RWPE2 (cell line): ENCODE results near the gene ZNF804A.

Experiments used
- ATAC-seq: fragments of 200-7000 bp; cut with Tn5 transposase; 3 replicates; pipeline ENCODE4 v1.9.1; 2021; ENCODE audit warnings: low read depth
- DNase-seq: peaks from one replicate; pipeline ENCODE4 v3.0.0-alpha.2; 2020; ENCODE audit warnings: low spot score
- H3K27ac ChIP-seq: fragments of 450-650 bp; 2 replicates; pipeline ENCODE4 v1.5.1; 2017; ENCODE audit warnings: mild to moderate bottlenecking; ENCODE audit not compliant: poor library complexity, severe bottlenecking
- H3K27me3 ChIP-seq: fragments of 250-450 bp; sonication (Bioruptor Pico); 2 replicates; pipeline ENCODE4 v1.5.1; 2021; ENCODE audit warnings: mild to moderate bottlenecking, moderate library complexity; ENCODE audit not compliant: insufficient read depth, poor library complexity, severe bottlenecking
- H3K36me3 ChIP-seq: fragments of 250-450 bp; sonication (Bioruptor Pico); 2 replicates; pipeline ENCODE4 v1.5.1; 2020; ENCODE audit warnings: low read depth, mild to moderate bottlenecking, moderate library complexity
- H3K4me1 ChIP-seq: fragments of 250-450 bp; sonication (Bioruptor Pico); 2 replicates; pipeline ENCODE4 v1.5.1; 2021; ENCODE audit warnings: mild to moderate bottlenecking, moderate library complexity; ENCODE audit not compliant: insufficient read depth, poor library complexity, severe bottlenecking
- H3K4me3 ChIP-seq: fragments of 250-450 bp; sonication (Bioruptor Pico); 2 replicates; pipeline ENCODE4 v1.5.1; 2021; ENCODE audit warnings: mild to moderate bottlenecking, moderate library complexity; ENCODE audit not compliant: severe bottlenecking
- H3K9me3 ChIP-seq: fragments of 250-450 bp; sonication (Bioruptor Pico); 2 replicates; pipeline ENCODE4 v1.5.1; 2021; ENCODE audit warnings: mild to moderate bottlenecking, moderate library complexity; ENCODE audit not compliant: severe bottlenecking
- TF ChIP-seq, protein P1 (sequence below): fragments of 450-650 bp; IDR thresholded peaks from one replicate; pipeline ENCODE4 v1.5.1; 2017; ENCODE audit warnings: mild to moderate bottlenecking, moderate library complexity; ENCODE audit not compliant: poor library complexity, severe bottlenecking

ZNF804A gene

GRCh38 chr2:184556639-184557038 lies 41.7 kb upstream of the ZNF804A start:
- Histone ChIP-seq H3K9me3 (no peaks in the 10 kb centered on the region), H3K27me3 (no peaks in the 10 kb centered on the region), H3K36me3 (no peaks in the 10 kb centered on the region), H3K4me3 (no peak overlapping the region), H3K27ac (no peak overlapping the region), H3K4me1 (peaks cover 20% of the 10 kb centered on the region)
- TF ChIP-seq, protein P1, sequence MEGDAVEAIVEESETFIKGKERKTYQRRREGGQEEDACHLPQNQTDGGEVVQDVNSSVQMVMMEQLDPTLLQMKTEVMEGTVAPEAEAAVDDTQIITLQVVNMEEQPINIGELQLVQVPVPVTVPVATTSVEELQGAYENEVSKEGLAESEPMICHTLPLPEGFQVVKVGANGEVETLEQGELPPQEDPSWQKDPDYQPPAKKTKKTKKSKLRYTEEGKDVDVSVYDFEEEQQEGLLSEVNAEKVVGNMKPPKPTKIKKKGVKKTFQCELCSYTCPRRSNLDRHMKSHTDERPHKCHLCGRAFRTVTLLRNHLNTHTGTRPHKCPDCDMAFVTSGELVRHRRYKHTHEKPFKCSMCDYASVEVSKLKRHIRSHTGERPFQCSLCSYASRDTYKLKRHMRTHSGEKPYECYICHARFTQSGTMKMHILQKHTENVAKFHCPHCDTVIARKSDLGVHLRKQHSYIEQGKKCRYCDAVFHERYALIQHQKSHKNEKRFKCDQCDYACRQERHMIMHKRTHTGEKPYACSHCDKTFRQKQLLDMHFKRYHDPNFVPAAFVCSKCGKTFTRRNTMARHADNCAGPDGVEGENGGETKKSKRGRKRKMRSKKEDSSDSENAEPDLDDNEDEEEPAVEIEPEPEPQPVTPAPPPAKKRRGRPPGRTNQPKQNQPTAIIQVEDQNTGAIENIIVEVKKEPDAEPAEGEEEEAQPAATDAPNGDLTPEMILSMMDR, result no peak
- DNase-seq (no peak), ATAC-seq (no peak)

GRCh38 chr2:184558713-184559464 lies 39.4 kb upstream of the ZNF804A start:
- Histone ChIP-seq H3K36me3 (no peaks in the 10 kb centered on the region), H3K4me1 (peaks cover 17% of the 10 kb centered on the region), H3K9me3 (no peaks in the 10 kb centered on the region), H3K4me3 (no peak overlapping the region), H3K27ac (no peak overlapping the region), H3K27me3 (no peaks in the 10 kb centered on the region)
- DNase-seq, result no peak
- ATAC-seq, result no peak
- TF ChIP-seq, protein P1, result no peak

GRCh38 chr2:184560603-184561002 lies 37.7 kb upstream of the ZNF804A start:
- Histone ChIP-seq H3K36me3 (no peaks in the 10 kb centered on the region), H3K9me3 (no peaks in the 10 kb centered on the region), H3K4me1 (peaks cover under 1% of the 10 kb centered on the region), H3K4me3 (no peak overlapping the region), H3K27me3 (no peaks in the 10 kb centered on the region), H3K27ac (no peak overlapping the region)
- DNase-seq (peak; percentile 46), ATAC-seq (no peak)
- TF ChIP-seq, protein P1, result no peak

DNA sequence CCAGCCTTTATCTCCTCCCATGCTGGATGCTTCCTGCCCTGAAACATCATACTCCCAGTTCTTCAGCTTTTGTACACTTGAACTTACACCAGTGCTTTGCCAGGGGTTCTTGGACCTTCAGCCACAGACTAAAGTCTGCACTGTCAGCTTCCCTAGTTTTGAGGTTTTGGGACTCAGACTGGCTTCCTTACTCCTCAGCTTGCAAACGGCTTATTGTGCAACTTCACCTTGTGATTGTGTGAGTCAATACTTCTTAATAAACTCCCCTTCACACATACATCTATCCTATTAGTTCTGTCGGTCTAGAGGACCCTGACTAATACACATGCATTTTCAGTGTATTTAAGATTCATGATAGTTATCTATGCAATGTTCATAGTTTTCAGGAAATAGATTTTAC lies 35.8 kb upstream of the ZNF804A start:
- ATAC-seq (0 out of 3 replicates have a peak, but pooled peaks have one; percentile 25), DNase-seq (no peak)
- Histone ChIP-seq H3K4me3 (no peak overlapping the region), H3K4me1 (no peaks in the 10 kb centered on the region), H3K9me3 (no peaks in the 10 kb centered on the region), H3K36me3 (no peaks in the 10 kb centered on the region), H3K27me3 (no peaks in the 10 kb centered on the region), H3K27ac (no peak overlapping the region)
- TF ChIP-seq, protein P1, result no peak

DNA sequence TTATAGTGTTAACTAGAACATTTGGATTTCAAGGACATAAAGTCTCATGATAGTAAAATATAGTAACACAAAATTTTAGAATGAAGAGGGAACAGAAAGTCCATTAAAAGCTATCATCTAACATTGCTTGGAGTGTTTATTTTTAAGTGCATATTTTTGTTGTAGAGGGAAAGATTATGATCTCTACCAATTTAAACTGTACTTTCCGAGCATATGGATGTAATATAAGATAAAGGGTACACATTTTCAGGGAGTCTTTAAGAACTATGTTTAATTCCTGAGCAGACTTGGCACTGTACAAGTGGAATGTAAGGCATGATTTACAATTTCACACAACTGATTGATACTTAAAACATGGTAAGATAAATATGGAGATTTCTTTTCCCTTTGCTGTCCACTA lies 34.2 kb upstream of the ZNF804A start:
- Histone ChIP-seq H3K9me3 (no peaks in the 10 kb centered on the region), H3K27ac (no peak overlapping the region), H3K4me3 (no peak overlapping the region), H3K36me3 (no peaks in the 10 kb centered on the region), H3K27me3 (no peaks in the 10 kb centered on the region), H3K4me1 (no peaks in the 10 kb centered on the region)
- ATAC-seq (no peak), DNase-seq (no peak)
- TF ChIP-seq, protein P1, result no peak
